Suprapubic skin (tissue), 4 donors: ENCODE measurements around the gene RDX. TPM values are rescaled to one million over a fixed set of nuclear protein-coding genes. Genes with fewer than 3 reads are reported as not detected.
"Not testable (repeated sequence)": the region's sequence is repeated elsewhere in the genome, so short reads cannot be mapped to it uniquely, and the experiment has no call there.

Experiments used
- DNase-seq, 2 donors: peaks; one replicate each; pipeline ENCODE4 v3.0.0-alpha.2; 2019; ENCODE audit warnings: low spot score in 2 of 2
- H3K27ac ChIP-seq: fragments of 200-600 bp; sonication (generic); one replicate; pipeline ENCODE4 v1.5.1; 2019
- H3K27me3 ChIP-seq: fragments of 200-600 bp; sonication (generic); one replicate; pipeline ENCODE4 v1.5.1; 2019
- H3K36me3 ChIP-seq: fragments of 200-600 bp; sonication (generic); one replicate; pipeline ENCODE4 v1.5.1; 2019
- H3K4me1 ChIP-seq: fragments of 200-600 bp; sonication (generic); one replicate; pipeline ENCODE4 v1.5.1; 2019
- H3K4me3 ChIP-seq: fragments of 200-600 bp; sonication (generic); one replicate; pipeline ENCODE4 v1.5.1; 2019; ENCODE audit warnings: mild to moderate bottlenecking
- H3K9me3 ChIP-seq: fragments of 200-600 bp; sonication (generic); one replicate; pipeline ENCODE4 v1.5.1; 2019
- CTCF ChIP-seq, 2 donors: fragments of 200-600 bp in 1 of 2; fragments of 450-650 bp in 1 of 2; sonication (generic) in 1 of 2; IDR thresholded peaks; one replicate each; pipeline ENCODE4 v1.5.1; 2016 to 2019; ENCODE audit warnings: antibody characterized with exemption in 2 of 2, mild to moderate bottlenecking in 1 of 2, moderate library complexity in 1 of 2
- EP300 ChIP-seq: sonication (generic); formaldehyde crosslinking; IDR thresholded peaks from one replicate; pipeline ENCODE4 v1.6.1; 2017; ENCODE audit warnings: antibody characterized with exemption
- POLR2A ChIP-seq, 2 donors: fragments of 450-650 bp; IDR thresholded peaks; one replicate each; pipeline ENCODE4 v1.6.1; 2017; ENCODE audit warnings: antibody characterized with exemption in 2 of 2, mild to moderate bottlenecking in 2 of 2, moderate library complexity in 2 of 2
- POLR2AphosphoS5 ChIP-seq, 3 donors: sonication (generic); formaldehyde crosslinking; IDR thresholded peaks; one replicate each; pipeline ENCODE4 v1.6.1; 2017; ENCODE audit warnings: antibody characterized with exemption in 3 of 3
- WGBS: methylation state at CpG from one replicate; pipeline ENCODE4 v1.1.5; 2018; 5-methylcytosine and 5-hydroxymethylcytosine counted together
- total RNA-seq, 4 donors: library from RNA; depleted of rRNA; stranded (reverse); fragments of >200 nt; gene quantifications; one replicate each; pipeline ENCODE4 v1.1.0, GENCODE V29; 2016

The RDX gene
- total RNA-seq, 4 donors from 2014 or later = 24.8 to 46.4 (median 38.3) TPM

GRCh38 chr11:110294509-110294908, 1.9 kb downstream of the RDX start:
- DNase-seq = no peak
- TF ChIP-seq POLR2AphosphoS5 (IDR thresholded peaks at IDR 0.05) (no peak), CTCF (IDR thresholded peaks at IDR 0.05) (no peak), POLR2A (IDR thresholded peaks at IDR 0.05) (no peak), EP300 (no peak)
- H3K4me1 ChIP-seq = peaks cover 32% of the 10 kb centered on the region
- H3K9me3 ChIP-seq = no peaks in the 10 kb centered on the region
- H3K27me3 ChIP-seq = no peaks in the 10 kb centered on the region
- no peak overlapping the region for H3K27ac ChIP-seq
- WGBS = 49% methylated on average over 6 of the region's 6 CpGs
- peak overlapping the region; percentile 81 for H3K4me3 ChIP-seq
- H3K36me3 ChIP-seq = no peaks in the 10 kb centered on the region

- no peak for TF ChIP-seq POLR2AphosphoS5 (IDR thresholded peaks at IDR 0.05)
- TF ChIP-seq POLR2A (IDR thresholded peaks at IDR 0.05) = no peak
- no peak for TF ChIP-seq CTCF (IDR thresholded peaks at IDR 0.05)
- no peak for TF ChIP-seq EP300
- H3K27me3 ChIP-seq = no peaks in the 10 kb centered on the region
- H3K4me1 ChIP-seq = peaks cover 33% of the 10 kb centered on the region
- no peak overlapping the region for H3K4me3 ChIP-seq
- no peak for DNase-seq
- no peaks in the 10 kb centered on the region for H3K9me3 ChIP-seq
- no peak overlapping the region for H3K27ac ChIP-seq
- WGBS = 75% methylated on average over 4 of the region's 4 CpGs
- no peaks in the 10 kb centered on the region for H3K36me3 ChIP-seq
Measured at GRCh38 chr11:110293389-110293788, 3.0 kb downstream of the RDX start.

GRCh38 chr11:110292146-110292545, 4.3 kb downstream of the RDX start:
- not testable (repeated sequence) for H3K27ac ChIP-seq, H3K9me3 ChIP-seq, H3K4me3 ChIP-seq, H3K27me3 ChIP-seq, H3K36me3 ChIP-seq, DNase-seq
- H3K4me1 ChIP-seq = peaks cover 36% of the 10 kb centered on the region
- 78% methylated on average over 4 of the region's 4 CpGs for WGBS

GRCh38 chr11:110290591-110291334, 5.7 kb downstream of the RDX start:
- no peak for TF ChIP-seq POLR2AphosphoS5 (IDR thresholded peaks at IDR 0.05)
- no peak for TF ChIP-seq CTCF (IDR thresholded peaks at IDR 0.05)
- TF ChIP-seq POLR2A (IDR thresholded peaks at IDR 0.05) = no peak
- no peak for TF ChIP-seq EP300
- H3K36me3 ChIP-seq = no peaks in the 10 kb centered on the region
- H3K4me3 ChIP-seq = no peak overlapping the region
- DNase-seq = no peak
- H3K27me3 ChIP-seq = no peaks in the 10 kb centered on the region
- no peak overlapping the region for H3K27ac ChIP-seq
- no peaks in the 10 kb centered on the region for H3K9me3 ChIP-seq
- WGBS = 98% methylated on average over 7 of the region's 7 CpGs
- peaks cover 38% of the 10 kb centered on the region for H3K4me1 ChIP-seq

- Histone ChIP-seq H3K27ac (no peak overlapping the region), H3K36me3 (no peaks in the 10 kb centered on the region), H3K4me1 (peaks cover 33% of the 10 kb centered on the region), H3K9me3 (no peaks in the 10 kb centered on the region), H3K4me3 (no peak overlapping the region), H3K27me3 (no peaks in the 10 kb centered on the region)
- DNase-seq = no peak
- TF ChIP-seq CTCF (IDR thresholded peaks at IDR 0.05) (no peak), POLR2AphosphoS5 (IDR thresholded peaks at IDR 0.05) (no peak)
- WGBS = 84% methylated on average over 10 of the region's 10 CpGs
Measured at GRCh38 chr11:110289472-110289871, 6.9 kb downstream of the RDX start.

- Histone ChIP-seq H3K4me1 (peaks cover 20% of the 10 kb centered on the region), H3K27me3 (no peaks in the 10 kb centered on the region), H3K36me3 (no peaks in the 10 kb centered on the region), H3K9me3 (no peaks in the 10 kb centered on the region), H3K4me3 (no peak overlapping the region), H3K27ac (no peak overlapping the region)
- no peak for TF ChIP-seq POLR2A (IDR thresholded peaks at IDR 0.05)
- no peak for TF ChIP-seq EP300
- no peak for TF ChIP-seq CTCF (IDR thresholded peaks at IDR 0.05)
- no peak for TF ChIP-seq POLR2AphosphoS5 (IDR thresholded peaks at IDR 0.05)
- 78% methylated on average over 1 of the region's 1 CpG for WGBS
- DNase-seq = no peak
Measured at GRCh38 chr11:110287537-110287936, 8.9 kb downstream of the RDX start.
